Right hindlimb (tissue), 1 donor: ENCODE measurements around the gene CFAP74.

Experiments
- DNase-seq: peaks from one replicate; pipeline ENCODE4 v3.0.0-alpha.2; 2018

The CFAP74 gene

GRCh38 chr1:2019571-2020309 lies 16.2 kb upstream of the CFAP74 start:
- peak; percentile 48 for DNase-seq

DNA sequence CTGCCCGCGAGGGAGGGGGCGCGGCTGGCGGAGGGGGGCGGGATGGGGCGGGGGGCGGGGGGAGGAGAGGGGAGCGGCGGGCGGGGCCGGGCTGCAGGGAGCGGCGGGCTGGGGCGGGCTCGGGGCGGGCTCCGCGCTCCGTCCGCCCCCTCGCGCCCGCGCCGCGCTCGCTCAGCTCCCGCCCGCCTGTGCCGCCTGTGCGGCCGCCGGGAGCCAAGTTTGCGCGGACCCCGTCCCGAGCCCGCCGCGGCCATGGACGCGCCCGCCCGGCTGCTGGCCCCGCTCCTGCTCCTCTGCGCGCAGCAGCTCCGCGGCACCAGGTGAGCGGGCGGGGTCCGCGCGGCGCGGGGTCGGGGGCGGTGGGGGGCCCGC lies 15.6 kb upstream of the CFAP74 start, which contains the start of gene GABRD:
GABRD (plus strand) TSS at position 174 of the 372 bp plus-strand sequence; CDS start at position 253, 79 bp downstream.
- no peak for DNase-seq

- DNase-seq: no peak
Observed at GRCh38 chr1:2018217-2019171, 14.9 kb upstream of the CFAP74 start.

DNA sequence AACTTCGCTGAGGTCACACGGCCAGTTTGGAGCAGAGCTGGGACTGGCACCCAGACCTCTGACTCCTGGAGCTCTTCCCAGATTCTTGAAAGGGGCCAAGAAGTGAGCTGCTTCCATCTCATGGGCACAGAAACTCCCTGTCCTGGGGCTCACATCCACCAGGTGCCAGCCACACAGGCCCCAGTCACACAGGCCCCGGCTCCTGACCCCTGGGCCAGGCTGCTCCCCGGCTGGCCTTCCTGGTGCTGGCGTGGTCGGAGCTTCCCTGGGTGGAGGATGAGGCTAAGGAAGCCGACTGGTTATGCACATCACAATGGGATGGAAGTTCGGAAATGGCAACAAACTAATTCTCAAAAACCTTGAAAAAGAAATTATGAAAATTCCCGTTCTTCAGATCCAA lies 12.5 kb upstream of the CFAP74 start:
- no peak for DNase-seq

DNA sequence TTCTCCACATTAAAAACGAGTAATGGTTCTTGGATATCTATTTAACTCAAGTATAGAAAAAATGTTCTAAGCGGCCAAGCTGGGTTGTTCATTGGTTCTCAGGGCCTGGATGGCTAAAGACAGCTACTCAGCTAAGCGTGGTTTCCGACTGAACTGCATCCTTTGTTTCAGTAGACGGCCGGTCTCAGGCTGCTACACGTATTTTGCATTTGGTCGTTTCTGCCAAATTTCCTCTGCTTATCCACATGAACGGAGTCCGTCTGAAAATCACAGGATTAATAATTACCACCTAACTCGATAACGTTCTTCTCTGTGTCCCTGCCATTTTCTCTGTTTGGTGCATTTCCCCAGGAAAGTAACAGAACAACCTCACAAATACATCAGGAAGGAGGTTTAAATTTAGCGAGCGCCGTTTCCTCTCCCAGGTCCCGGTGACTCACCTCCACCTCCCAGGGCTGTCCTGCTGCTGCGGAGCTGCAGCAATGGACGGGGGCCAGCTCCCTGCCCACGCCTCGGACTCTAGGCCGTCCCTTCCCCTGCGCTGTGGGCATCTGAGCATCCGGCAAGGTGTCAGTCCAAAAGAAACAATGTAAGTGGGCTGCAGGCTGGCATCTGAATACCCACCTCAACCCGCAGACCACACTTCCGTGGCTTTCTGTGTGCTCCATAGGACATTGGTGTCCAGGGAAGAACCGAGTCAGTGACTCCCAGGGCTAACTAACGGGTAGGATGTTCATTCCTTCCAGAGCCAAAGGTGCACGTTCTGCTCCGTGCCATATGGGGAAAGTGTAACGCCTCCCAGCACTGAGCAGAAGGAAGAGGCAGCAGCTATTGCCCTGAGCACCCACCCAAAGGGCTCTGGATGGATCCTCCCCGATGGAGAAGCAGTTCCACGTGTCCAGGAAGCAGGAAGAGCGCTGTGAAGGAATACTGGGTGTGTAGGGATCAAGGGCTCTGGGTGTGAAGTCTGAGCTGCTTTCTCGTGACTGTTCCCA lies 11.5 kb upstream of the CFAP74 start:
- DNase-seq: no peak

DNA sequence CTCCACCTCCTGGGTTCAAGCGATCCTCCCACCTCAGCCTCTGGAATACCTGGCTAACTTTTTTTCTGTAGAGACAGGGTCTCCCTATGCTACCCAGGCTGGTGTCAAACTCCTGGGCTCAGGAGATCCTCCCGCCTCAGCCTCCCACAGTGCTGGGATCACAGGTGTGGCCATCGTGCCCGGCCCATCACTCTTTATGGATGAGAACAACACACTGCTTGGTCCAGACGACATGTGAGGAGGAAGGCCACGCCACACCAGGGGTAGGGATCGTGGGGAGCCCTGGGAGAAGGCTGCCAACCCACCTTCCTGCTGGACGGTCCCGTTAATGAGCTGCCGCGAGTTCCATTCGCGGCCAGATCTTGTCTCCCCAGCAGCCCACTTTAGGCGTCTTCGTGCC lies 10.6 kb upstream of the CFAP74 start:
- DNase-seq: no peak

DNA sequence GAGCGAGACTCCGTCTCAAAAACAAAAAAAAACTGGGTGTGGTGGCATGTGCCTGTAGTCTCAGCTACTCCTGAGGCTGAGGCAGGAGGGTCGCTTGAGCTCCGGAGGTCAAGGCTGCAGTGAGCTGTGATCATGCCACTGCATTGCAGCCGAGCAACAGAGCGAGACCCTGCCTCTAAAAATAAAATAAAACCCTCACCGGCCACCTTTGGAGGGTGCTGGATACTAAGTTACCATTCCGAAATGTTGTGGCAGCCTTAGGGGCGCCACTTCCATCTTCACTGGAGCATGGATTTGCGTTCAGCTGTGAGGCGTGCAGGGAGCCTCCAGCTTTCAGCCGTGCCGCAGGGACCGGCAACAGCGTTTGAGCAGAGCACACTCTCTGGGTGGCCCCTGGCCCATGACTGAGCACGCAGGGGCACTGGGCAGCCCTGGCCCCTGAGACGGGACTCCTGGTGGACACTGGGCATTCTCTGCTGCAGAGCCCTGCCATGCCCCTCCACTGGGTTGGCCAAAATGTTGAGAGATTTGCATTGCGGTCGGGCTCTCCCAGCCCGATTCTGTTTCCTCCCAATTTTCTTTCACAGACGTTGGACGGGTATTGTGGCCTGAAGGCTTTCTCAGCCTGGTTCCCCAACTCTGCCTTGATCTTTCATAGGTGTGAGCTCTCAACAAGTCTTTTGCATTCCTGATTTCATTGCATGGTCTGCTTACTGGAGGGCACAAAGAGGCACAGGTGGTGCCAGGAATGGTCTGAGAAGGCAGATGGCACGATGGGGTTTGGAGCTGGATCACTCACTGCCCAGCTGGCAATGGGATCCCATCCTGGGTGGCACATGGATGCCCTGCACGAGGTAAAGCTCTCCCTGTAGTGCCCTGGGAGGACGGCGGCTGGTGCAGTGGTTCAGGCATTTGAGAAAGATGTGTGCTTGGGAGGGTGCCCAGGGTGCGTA lies 5.8 kb upstream of the CFAP74 start:
- DNase-seq: no peak

- no peak for DNase-seq
Observed at GRCh38 chr1:2004856-2005255, 1.3 kb upstream of the CFAP74 start.

DNA sequence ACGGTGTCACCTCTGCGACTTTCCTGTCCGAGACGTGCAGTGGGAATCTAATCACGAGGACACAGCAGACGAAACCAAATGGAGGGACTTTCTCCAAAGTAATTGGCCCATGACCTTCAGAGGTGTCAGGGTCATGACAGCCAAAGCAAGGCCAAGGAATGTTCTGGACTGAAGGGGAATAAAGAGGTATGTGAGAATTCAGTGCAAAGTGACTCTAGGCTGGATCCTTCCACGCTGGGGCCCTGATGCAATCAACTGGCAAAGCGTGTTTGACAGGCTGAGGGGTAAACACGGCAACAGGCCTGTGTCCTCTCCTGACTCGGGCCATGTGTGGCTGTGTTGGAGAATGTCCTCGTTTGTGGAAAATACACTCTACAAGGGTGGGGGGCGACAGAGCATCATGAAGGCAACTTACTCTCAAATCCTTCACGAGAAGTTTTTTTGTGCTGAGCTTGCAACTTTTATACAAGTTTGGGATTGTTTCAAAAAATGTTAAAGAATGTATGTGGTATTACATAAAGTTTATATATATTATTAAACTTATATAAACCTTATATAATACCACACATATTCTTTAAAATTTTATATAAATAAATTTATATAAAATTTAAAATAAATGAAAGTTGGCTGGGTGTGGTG lies 1.7 kb downstream of the CFAP74 start:
- DNase-seq: no peak

DNA sequence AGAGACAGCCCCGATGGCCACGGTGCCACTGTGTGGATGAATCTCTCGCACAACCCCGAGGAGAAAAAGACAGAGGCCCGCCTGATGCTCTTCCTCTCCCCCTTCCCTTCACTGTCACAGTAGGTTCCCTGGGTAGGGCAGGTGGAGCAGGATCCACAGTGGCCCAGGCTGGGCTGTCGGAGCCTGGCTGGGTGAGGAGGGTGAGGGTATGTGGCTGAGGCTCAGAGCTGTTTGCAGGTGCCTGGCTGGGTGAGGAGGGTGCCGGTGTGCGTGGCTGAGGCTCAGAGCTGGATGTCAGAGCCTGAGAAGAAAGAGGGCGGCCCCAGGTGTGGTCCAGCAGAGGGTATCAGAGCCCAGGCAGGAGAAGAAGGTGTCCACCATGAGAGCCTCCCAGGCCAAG lies 2.7 kb downstream of the CFAP74 start:
- no peak for DNase-seq

DNA sequence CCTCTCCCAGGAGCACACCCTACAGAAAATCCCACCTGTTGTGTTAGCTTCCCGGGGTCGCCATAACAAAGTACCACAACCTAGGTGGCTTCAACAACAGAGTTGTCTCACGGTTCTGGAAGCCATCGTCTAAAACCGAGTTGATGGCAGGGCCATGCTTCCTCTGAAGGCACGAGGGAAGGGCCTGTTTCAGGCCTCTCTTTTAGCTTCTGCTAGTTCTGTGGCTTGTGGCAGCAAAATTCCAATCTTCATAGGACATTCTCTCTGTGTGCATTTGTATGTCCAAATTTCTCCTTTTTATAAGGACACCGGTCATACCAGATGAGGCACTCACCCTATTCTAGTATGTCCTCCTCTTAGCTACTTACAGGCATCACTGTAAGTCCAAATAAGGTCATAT lies 3.2 kb downstream of the CFAP74 start:
- DNase-seq: no peak

DNA sequence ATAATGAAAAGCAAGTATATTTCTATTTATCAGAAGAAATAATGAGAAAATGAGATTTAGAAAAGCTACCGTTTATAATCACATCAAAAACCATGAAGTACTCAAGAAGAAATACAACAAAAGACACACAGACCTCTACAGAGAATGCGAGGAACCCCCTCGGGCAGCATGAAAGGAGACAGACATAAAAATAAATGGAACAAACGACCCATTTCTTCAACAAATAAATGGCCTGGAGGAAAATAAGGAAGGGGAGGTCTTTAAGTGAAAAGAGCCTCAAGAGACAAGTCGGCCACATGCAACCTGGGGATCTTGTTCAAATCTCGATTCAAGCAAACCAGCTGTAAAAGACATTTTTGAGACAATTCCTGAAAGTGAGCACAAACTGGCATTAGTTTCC lies 6.0 kb downstream of the CFAP74 start:
- DNase-seq: no peak

GRCh38 chr1:1996207-1996651 lies 7.4 kb downstream of the CFAP74 start:
- DNase-seq: no peak

DNA sequence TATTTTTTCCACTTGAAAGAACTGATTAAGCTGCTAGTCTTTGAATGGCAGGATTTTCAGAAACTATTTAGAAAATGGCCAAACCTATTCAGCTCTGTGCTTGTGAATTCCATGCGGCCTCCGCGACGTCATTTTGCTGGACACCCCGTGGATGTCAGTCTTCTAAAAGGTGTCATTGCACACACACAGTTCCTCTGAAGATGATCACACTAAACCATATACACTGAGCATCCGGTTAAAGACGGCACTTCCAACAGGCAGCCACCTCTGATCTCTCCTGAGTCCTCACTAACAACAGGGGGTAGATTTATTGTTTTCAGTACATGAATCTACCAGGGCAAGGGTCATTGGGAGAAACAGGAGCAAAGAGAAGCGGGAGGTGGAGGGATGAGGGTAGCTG lies 9.1 kb downstream of the CFAP74 start:
- no peak for DNase-seq

DNA sequence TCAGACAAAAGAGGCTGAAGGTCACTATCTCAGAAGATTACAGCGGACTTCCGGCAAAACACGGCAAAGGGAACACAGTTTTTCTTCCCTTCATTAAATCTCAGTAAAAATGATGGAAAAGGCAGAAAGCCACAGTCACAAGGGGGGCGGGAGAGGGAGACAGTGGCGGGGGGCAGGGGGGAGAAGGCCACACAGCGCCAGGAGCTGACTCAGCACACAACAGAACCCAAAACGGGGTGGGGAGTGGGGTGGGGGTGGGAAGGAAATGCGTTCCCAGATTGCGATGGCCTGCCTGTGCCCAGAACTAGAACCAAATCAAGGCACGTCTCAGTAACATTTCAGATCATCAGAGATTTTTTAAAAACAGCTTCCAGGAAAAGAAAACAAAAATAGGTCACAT lies 13.4 kb downstream of the CFAP74 start:
- DNase-seq: peak; percentile 67

DNA sequence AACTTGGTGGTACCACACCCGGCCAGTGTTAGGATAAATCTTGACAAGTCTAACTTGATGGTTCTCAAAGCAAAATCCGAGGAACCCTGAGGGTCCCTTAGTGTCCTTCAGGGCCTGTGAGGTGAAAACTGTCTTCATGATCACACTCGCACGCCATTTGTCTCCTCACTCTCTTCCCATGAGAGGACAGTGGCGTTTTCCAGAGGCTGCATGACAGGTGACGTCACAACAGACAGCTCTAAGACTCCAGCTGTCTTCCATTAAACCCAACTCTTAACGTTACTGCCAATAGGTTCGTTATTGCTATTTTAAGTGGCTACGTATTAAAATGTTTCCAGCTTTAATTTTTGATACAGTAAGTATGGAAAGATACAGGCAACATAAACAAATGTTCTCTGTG lies 13.8 kb downstream of the CFAP74 start:
- DNase-seq: no peak

DNA sequence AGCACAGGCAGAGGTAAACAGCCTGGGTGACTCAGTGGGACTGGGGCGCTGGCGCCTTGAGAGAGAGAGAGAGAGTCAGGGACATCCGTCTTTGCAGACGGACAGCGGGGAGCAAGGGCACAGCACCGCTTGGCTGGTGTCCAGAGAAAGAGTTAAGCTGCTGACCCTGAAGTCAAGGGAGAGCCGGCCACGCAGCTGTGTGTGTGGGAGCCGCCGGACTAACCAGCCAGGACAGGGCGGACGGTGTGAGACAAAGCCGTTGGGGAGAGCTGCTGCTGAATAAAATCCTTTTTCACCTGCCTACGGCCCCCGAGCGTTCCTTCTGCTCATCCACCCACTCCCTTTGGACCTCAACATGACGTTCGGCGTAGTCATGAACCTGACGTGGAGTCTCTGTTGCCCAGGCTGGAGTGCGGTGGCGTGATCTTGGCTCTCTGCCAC lies 14.5 kb downstream of the CFAP74 start:
- DNase-seq: peak; percentile 38

- no peak for DNase-seq
Observed at GRCh38 chr1:1988061-1988945, 15.3 kb downstream of the CFAP74 start.

- no peak for DNase-seq
Observed at GRCh38 chr1:1987142-1987510, 16.5 kb downstream of the CFAP74 start.
